T47D (cell line): ENCODE results near the gene PRICKLE2.
"Not testable (repeated sequence)": the region's sequence is repeated elsewhere in the genome, so short reads cannot be mapped to it uniquely, and the experiment has no call there.

Experiments
- DNase-seq, 2 experiments: peaks; one replicate each; pipeline versions ENCODE4 v3.0.0 to v3.0.0-alpha.2; 2011 to 2012; ENCODE audit warnings: low read depth in 1 of 2, low spot score in 1 of 2
- JUND ChIP-seq: IDR thresholded peaks from 2 replicates; pipeline ENCODE4 v1.6.1; 2012; ENCODE audit warnings: low read depth
- in situ Hi-C: cut with HindIII; loops from 2 replicates; pipeline ENCODE4 v1.10.0; 2016; ENCODE audit warnings: low sequenced_read_pairs, low pct_unique_long_range_greater_than_20kb

PRICKLE2 gene

GRCh38 chr3:64095802-64096201 lies 129.5 kb downstream of the PRICKLE2 start:
- in situ Hi-C loops: no loop called here
- no peak for DNase-seq
- no peak for TF ChIP-seq JUND

- DNase-seq: no peak
- no peak for TF ChIP-seq JUND
- in situ Hi-C loops: no loop called here
Measured at GRCh38 chr3:64094713-64095079, 130.6 kb downstream of the PRICKLE2 start.

- no peak for TF ChIP-seq JUND
- in situ Hi-C loops: no loop called here
- DNase-seq: no peak
Measured at GRCh38 chr3:64093825-64094712, 131.2 kb downstream of the PRICKLE2 start.

GRCh38 chr3:64093211-64093610 lies 132.1 kb downstream of the PRICKLE2 start:
- TF ChIP-seq JUND: no peak
- in situ Hi-C loops: no loop called here
- no peak for DNase-seq

GRCh38 chr3:64091501-64091900 lies 133.8 kb downstream of the PRICKLE2 start:
- no peak for TF ChIP-seq JUND
- DNase-seq: no peak
- in situ Hi-C loops: no loop called here

- in situ Hi-C loops, DNase-seq: not testable (repeated sequence)
Measured at GRCh38 chr3:64089386-64089785, 135.9 kb downstream of the PRICKLE2 start.

GRCh38 chr3:64088408-64089205 lies 136.7 kb downstream of the PRICKLE2 start:
- DNase-seq: no peak
- TF ChIP-seq JUND: no peak

GRCh38 chr3:64086479-64087252 lies 138.6 kb downstream of the PRICKLE2 start:
- no peak for DNase-seq
- in situ Hi-C loops: no loop called here
- TF ChIP-seq JUND: no peak

More at GRCh38 chr3:64088408-64089205, 136.7 kb downstream of the PRICKLE2 start:
- in situ Hi-C loops: no loop called here

- TF ChIP-seq JUND: no peak
- DNase-seq: no peak
- in situ Hi-C loops: no loop called here
Measured at GRCh38 chr3:64084640-64085039, 140.6 kb downstream of the PRICKLE2 start.

GRCh38 chr3:64083575-64083974 lies 141.7 kb downstream of the PRICKLE2 start:
- in situ Hi-C loops: no loop called here
- no peak for DNase-seq
- no peak for TF ChIP-seq JUND

GRCh38 chr3:64082961-64083541 lies 142.2 kb downstream of the PRICKLE2 start:
- no peak for TF ChIP-seq JUND
- in situ Hi-C loops: no loop called here
- DNase-seq: no peak

- in situ Hi-C loops: no loop called here
- DNase-seq: no peak
- no peak for TF ChIP-seq JUND
Measured at GRCh38 chr3:64082411-64082810, 142.9 kb downstream of the PRICKLE2 start.
